Smooth muscle cell (in vitro differentiated cells): Measurements from ENCODE around the gene POU6F1. TPM values are rescaled to one million over a fixed set of nuclear protein-coding genes. Genes with fewer than 3 reads are reported as not detected.
A peak's percentile ranks its signal among the peaks of the same experiment; 100 is the strongest.

Experiments used
- DNase-seq: peaks from one replicate; lab custom pipeline; 2025; ENCODE audit not compliant: unreplicated experiment; lab: John Stamatoyannopoulos, UW
- H2AFZ ChIP-seq: fragments of 200-600 bp; sonication (generic); 2 replicates; pipeline ENCODE4 v1.6.0; 2016; ENCODE audit warnings: antibody characterized with exemption, low read depth, mild to moderate bottlenecking
- H3F3A ChIP-seq: fragments of 200-600 bp; sonication (generic); 2 replicates; pipeline ENCODE4 v1.6.0; 2017; ENCODE audit warnings: antibody characterized with exemption, low read depth
- H3K27ac ChIP-seq: fragments of 200-600 bp; sonication (generic); 2 replicates; pipeline ENCODE4 v1.5.1; 2016; ENCODE audit warnings: low read depth, mild to moderate bottlenecking
- H3K27me3 ChIP-seq: fragments of 200-600 bp; sonication (generic); 2 replicates; pipeline ENCODE4 v1.6.1; 2016; ENCODE audit warnings: low read depth, mild to moderate bottlenecking
- H3K36me3 ChIP-seq: fragments of 200-600 bp; sonication (generic); 2 replicates; pipeline ENCODE4 v1.5.1; 2016; ENCODE audit warnings: low read depth
- H3K4me1 ChIP-seq: fragments of 200-600 bp; sonication (generic); 2 replicates; pipeline ENCODE4 v1.5.1; 2016; ENCODE audit warnings: low read depth
- H3K4me2 ChIP-seq: fragments of 200-600 bp; sonication (generic); 2 replicates; pipeline ENCODE4 v1.6.0; 2016; ENCODE audit warnings: mild to moderate bottlenecking
- H3K4me3 ChIP-seq: fragments of 200-600 bp; sonication (generic); 2 replicates; pipeline ENCODE4 v1.5.1; 2016; ENCODE audit warnings: mild to moderate bottlenecking
- H3K79me2 ChIP-seq: fragments of 200-600 bp; sonication (generic); 2 replicates; pipeline ENCODE4 v1.6.0; 2016; ENCODE audit warnings: low read depth, mild to moderate bottlenecking
- H3K9ac ChIP-seq: fragments of 200-600 bp; sonication (generic); 2 replicates; pipeline ENCODE4 v1.6.0; 2016; ENCODE audit warnings: low read depth
- H3K9me3 ChIP-seq: fragments of 200-600 bp; sonication (generic); replicated peaks from 2 replicates; pipeline ENCODE4 v1.5.1; 2016; ENCODE audit warnings: low read depth
- H4K20me1 ChIP-seq: fragments of 200-600 bp; sonication (generic); 2 replicates; pipeline ENCODE4 v1.6.0; 2016; ENCODE audit warnings: low read depth
- WGBS: methylation state at CpG from one replicate; pipeline ENCODE4 v1.1.7; 2016; ENCODE audit warnings: low lambda C conversion rate; 5-methylcytosine and 5-hydroxymethylcytosine counted together
- polyA plus RNA-seq: library from polyadenylated mRNA; unstranded; fragments of >200 nt; fragmentation: Nextera tagmentation; extraction: Ambion mirVana; gene quantifications from 2 replicates; pipeline ENCODE4 v1.2.1, GENCODE V29; 2016
- total RNA-seq: library from RNA; depleted of rRNA; stranded (reverse); fragments of >200 nt; gene quantifications from 2 replicates; pipeline ENCODE4 v1.2.3, GENCODE V29; 2014
- TF ChIP-seq, protein P1 (sequence below): fragments of 200-600 bp; sonication (generic); IDR thresholded peaks from 2 replicates; pipeline ENCODE4 v1.5.1; 2017; ENCODE audit warnings: borderline replicate concordance, mild to moderate bottlenecking, antibody characterized with exemption; ENCODE audit not compliant: insufficient read depth, poor library complexity, severe bottlenecking

Gene POU6F1
- total and polyA plus RNA-seq, 2 experiments from 2014 or later, result 4.6 to 7.9 TPM

DNA sequence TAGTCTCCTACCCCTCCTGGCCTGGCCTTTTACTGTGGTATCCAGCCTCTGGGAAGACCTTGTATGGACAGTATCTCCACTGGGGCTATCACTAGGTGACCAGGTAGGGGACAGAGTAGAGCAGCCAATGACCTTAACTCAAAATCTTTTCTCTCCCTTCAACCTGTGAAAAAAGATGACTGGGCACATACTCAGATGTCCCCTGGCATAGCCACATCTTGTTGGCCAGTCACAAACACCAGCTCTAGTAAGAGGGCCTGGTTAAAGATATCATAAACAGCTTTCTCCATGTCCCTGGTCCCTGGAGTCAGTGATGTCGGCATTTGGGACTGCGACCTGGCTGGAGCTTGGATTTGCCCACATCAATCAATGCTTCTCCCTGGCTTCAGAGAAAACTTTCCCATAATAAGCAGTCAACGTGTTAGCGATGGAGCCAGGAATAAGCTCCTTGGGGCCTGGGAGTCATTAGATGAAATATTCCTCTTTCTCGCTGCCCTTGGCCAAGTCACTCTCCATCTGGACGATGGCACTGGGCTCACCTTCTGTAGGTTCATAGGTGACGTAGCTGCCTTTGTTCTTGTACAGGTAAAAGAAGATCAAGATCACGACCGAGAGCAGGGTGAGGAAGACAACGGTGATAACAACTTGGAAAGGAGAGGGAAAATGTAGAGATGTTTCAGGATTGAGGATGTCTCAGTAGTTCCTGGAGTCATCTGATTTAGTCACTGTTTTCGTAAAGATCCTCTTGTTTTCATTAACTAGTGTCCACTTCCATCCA lies 27.8 kb upstream of the POU6F1 start:
- H3K27ac ChIP-seq, result peak overlapping the region; percentile 8
- H3K4me3 ChIP-seq, result no peak overlapping the region
- 96% methylated on average over 11 of the region's 11 CpGs for WGBS
- H3K9ac ChIP-seq, result no peak overlapping the region
- H3F3A ChIP-seq, result peaks cover 3% of the 10 kb centered on the region
- no peak for DNase-seq
- H4K20me1 ChIP-seq, result no peaks in the 10 kb centered on the region
- no peaks in the 10 kb centered on the region for H3K9me3 ChIP-seq
- no peak overlapping the region for H2AFZ ChIP-seq
- H3K27me3 ChIP-seq, result no peaks in the 10 kb centered on the region
- no peaks in the 10 kb centered on the region for H3K79me2 ChIP-seq
- no peaks in the 10 kb centered on the region for H3K36me3 ChIP-seq
- H3K4me1 ChIP-seq, result no peaks in the 10 kb centered on the region
- TF ChIP-seq, protein P1, sequence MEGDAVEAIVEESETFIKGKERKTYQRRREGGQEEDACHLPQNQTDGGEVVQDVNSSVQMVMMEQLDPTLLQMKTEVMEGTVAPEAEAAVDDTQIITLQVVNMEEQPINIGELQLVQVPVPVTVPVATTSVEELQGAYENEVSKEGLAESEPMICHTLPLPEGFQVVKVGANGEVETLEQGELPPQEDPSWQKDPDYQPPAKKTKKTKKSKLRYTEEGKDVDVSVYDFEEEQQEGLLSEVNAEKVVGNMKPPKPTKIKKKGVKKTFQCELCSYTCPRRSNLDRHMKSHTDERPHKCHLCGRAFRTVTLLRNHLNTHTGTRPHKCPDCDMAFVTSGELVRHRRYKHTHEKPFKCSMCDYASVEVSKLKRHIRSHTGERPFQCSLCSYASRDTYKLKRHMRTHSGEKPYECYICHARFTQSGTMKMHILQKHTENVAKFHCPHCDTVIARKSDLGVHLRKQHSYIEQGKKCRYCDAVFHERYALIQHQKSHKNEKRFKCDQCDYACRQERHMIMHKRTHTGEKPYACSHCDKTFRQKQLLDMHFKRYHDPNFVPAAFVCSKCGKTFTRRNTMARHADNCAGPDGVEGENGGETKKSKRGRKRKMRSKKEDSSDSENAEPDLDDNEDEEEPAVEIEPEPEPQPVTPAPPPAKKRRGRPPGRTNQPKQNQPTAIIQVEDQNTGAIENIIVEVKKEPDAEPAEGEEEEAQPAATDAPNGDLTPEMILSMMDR, result no peak
- no peak overlapping the region for H3K4me2 ChIP-seq

DNA sequence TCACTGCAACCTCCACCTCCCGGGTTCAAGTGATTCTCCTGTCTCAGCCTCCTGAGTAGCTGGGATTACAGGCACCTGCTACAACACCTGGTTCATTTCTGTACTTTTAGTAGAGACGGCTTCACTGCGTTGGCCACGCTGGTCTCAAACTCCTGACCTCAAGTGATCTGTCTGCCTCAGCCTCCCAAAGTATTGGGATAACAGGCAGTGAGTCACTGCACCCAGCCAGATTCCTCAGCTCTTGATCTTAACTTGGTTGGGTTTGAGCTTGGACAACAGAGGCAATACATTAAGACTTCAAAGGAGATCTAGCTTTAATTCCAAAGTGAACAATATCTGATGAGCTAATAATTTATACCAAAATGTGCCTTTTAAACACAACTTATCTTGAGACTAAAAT lies 26.4 kb upstream of the POU6F1 start:
- no peak overlapping the region for H3K4me3 ChIP-seq
- H4K20me1 ChIP-seq, result no peaks in the 10 kb centered on the region
- no peak overlapping the region for H3K4me2 ChIP-seq
- H2AFZ ChIP-seq, result no peak overlapping the region
- H3K36me3 ChIP-seq, result no peaks in the 10 kb centered on the region
- H3K4me1 ChIP-seq, result no peaks in the 10 kb centered on the region
- WGBS, result 76% methylated on average over 4 of the region's 4 CpGs
- H3K9me3 ChIP-seq, result no peaks in the 10 kb centered on the region
- no peak overlapping the region for H3K27ac ChIP-seq
- no peak for DNase-seq
- no peak overlapping the region for H3K9ac ChIP-seq
- H3K79me2 ChIP-seq, result peaks cover 13% of the 10 kb centered on the region
- H3K27me3 ChIP-seq, result no peaks in the 10 kb centered on the region
- H3F3A ChIP-seq, result peaks cover 3% of the 10 kb centered on the region
- TF ChIP-seq, protein P1, result no peak

DNA sequence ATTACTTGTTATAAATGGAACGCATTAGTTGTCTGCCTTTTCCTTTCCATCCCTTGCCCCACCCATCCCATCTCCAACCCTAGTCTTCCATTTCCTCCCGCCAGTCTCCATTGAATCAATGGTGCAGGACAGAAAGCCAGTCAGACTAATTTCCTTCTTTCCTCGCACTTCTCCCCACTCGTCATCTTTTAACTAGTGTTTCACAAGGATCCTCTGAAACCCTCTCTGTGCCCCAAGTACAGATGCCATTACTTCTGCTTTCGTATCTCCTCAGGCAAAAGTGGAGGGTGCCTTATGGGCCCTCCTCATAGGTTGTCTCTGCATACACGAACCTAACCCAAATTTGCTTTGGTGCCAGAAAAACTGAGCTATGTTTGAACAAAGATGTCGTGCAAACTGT lies 25.0 kb upstream of the POU6F1 start:
- no peaks in the 10 kb centered on the region for H4K20me1 ChIP-seq
- no peaks in the 10 kb centered on the region for H3K27me3 ChIP-seq
- no peak overlapping the region for H2AFZ ChIP-seq
- peaks cover 3% of the 10 kb centered on the region for H3F3A ChIP-seq
- TF ChIP-seq, protein P1, result no peak
- H3K4me3 ChIP-seq, result no peak overlapping the region
- peaks cover 14% of the 10 kb centered on the region for H3K79me2 ChIP-seq
- H3K27ac ChIP-seq, result no peak overlapping the region
- no peaks in the 10 kb centered on the region for H3K36me3 ChIP-seq
- no peak overlapping the region for H3K9ac ChIP-seq
- 98% methylated on average over 7 of the region's 7 CpGs for WGBS
- H3K4me1 ChIP-seq, result peaks cover 4% of the 10 kb centered on the region
- H3K4me2 ChIP-seq, result no peak overlapping the region
- no peaks in the 10 kb centered on the region for H3K9me3 ChIP-seq
- DNase-seq, result no peak

DNA sequence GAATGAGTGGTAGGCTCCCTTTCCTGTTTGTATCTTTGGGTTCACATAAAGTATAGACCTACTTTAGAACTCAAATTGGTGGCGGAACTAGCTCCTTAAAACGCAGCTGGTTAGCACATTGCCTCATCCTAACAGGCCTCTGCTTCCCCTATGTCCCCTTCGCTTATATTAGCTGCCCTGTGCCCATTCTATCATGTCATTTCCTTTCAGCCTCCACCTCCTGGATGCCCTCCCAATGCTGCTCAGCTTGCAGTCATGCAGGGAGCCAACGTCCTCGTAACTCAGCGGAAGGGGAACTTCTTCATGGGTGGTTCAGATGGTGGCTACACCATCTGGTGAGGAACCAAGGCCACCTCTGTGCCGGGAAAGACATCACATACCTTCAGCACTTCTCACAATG lies 24.3 kb upstream of the POU6F1 start:
- Histone ChIP-seq H3K9ac (no peak overlapping the region), H3K4me3 (no peak overlapping the region), H2AFZ (no peak overlapping the region), H3K36me3 (no peaks in the 10 kb centered on the region), H3K9me3 (no peaks in the 10 kb centered on the region), H3K4me2 (no peak overlapping the region), H3K27me3 (no peaks in the 10 kb centered on the region), H3K27ac (no peak overlapping the region), H3K4me1 (peaks cover 5% of the 10 kb centered on the region), H3F3A (peaks cover 3% of the 10 kb centered on the region), H4K20me1 (no peaks in the 10 kb centered on the region), H3K79me2 (peaks cover 14% of the 10 kb centered on the region)
- WGBS, result 97% methylated on average over 7 of the region's 7 CpGs
- TF ChIP-seq, protein P1, result no peak
- no peak for DNase-seq
